ENCODE measurements around the gene RANBP3.

The RANBP3 gene

GRCh38 chr19:5943623-5944022 lies 34.3 kb downstream of the RANBP3 start:
- DNase-seq: no peak

- no peak for DNase-seq
Observed at GRCh38 chr19:5943045-5943444, 34.9 kb downstream of the RANBP3 start.

- DNase-seq: no peak
Observed at GRCh38 chr19:5941673-5942072, 36.3 kb downstream of the RANBP3 start.

GRCh38 chr19:5940260-5941208 lies 37.4 kb downstream of the RANBP3 start:
- no peak for DNase-seq

- DNase-seq: no peak
Observed at GRCh38 chr19:5937550-5937949, 40.4 kb downstream of the RANBP3 start.

- DNase-seq: no peak
Observed at GRCh38 chr19:5936292-5936592, 41.7 kb downstream of the RANBP3 start.

GRCh38 chr19:5935473-5936291 lies 42.3 kb downstream of the RANBP3 start:
- DNase-seq: no peak

GRCh38 chr19:5934774-5935472 lies 43.0 kb downstream of the RANBP3 start:
- DNase-seq: no peak

GRCh38 chr19:5934069-5934401 lies 43.9 kb downstream of the RANBP3 start:
- DNase-seq: no peak

- no peak for DNase-seq
Observed at GRCh38 chr19:5933391-5934068, 44.4 kb downstream of the RANBP3 start.

GRCh38 chr19:5932609-5933262 lies 45.2 kb downstream of the RANBP3 start:
- DNase-seq: no peak

- no peak for DNase-seq
Observed at GRCh38 chr19:5932146-5932545, 45.8 kb downstream of the RANBP3 start.

- DNase-seq: no peak
Observed at GRCh38 chr19:5931251-5931650, 46.7 kb downstream of the RANBP3 start.

- DNase-seq: no peak
Observed at GRCh38 chr19:5929625-5930024, 48.3 kb downstream of the RANBP3 start.

GRCh38 chr19:5929179-5929578 lies 48.8 kb downstream of the RANBP3 start:
- DNase-seq: no peak

GRCh38 chr19:5927441-5927821 lies 50.5 kb downstream of the RANBP3 start:
- no peak for DNase-seq

GRCh38 chr19:5926641-5927440 lies 51.1 kb downstream of the RANBP3 start:
- DNase-seq: no peak

- DNase-seq: no peak
Observed at GRCh38 chr19:5925830-5926427, 52.0 kb downstream of the RANBP3 start.

- no peak for DNase-seq
Observed at GRCh38 chr19:5923356-5923755, 54.6 kb downstream of the RANBP3 start.

GRCh38 chr19:5922161-5922545 lies 55.8 kb downstream of the RANBP3 start:
- no peak for DNase-seq

- DNase-seq: no peak
Observed at GRCh38 chr19:5921516-5922160, 56.3 kb downstream of the RANBP3 start.

Data from DMS53 (cell line).